GM12892 (cell line): ENCODE results near the gene TTC39A.

Experiments used
- POLR2A ChIP-seq: IDR thresholded peaks from 2 replicates; pipeline ENCODE4 v1.6.1; 2011; ENCODE audit warnings: low read depth, low read length, control low read depth
- POLR2AphosphoS5 ChIP-seq: IDR thresholded peaks from 2 replicates; pipeline ENCODE4 v1.6.1; 2011; ENCODE audit warnings: low read depth, low read length, control low read depth
- TAF1 ChIP-seq: IDR thresholded peaks from 2 replicates; pipeline ENCODE4 v1.6.1; 2011; ENCODE audit warnings: low read depth, mild to moderate bottlenecking, control low read depth, low read length, borderline replicate concordance

DNA sequence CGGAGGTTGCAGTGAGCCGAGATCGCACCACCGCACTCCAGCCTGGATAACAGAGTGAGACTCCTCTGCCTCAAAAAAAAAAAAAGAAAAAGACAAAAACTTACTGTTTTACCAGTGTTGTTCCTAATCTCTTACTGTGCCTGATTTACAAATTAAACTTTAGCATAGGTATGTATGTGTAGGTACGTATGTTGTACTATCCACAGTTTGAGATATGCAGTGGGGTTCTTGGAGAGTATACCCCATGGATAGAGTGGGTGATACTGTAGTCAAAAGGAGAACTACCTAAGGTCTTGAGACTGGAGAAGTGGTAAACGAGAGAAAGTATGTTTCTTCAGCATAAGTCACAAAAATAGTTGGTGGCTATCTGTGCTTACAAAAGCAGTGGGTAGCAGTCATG lies 55.7 kb downstream of the TTC39A start:
- no peak for TF ChIP-seq POLR2A
- no peak for TF ChIP-seq TAF1
- no peak for TF ChIP-seq POLR2AphosphoS5
